ENCODE data around the gene RTN4RL1.
"Not testable (repeated sequence)": the region's sequence is repeated elsewhere in the genome, so short reads cannot be mapped to it uniquely, and the experiment has no call there.

RTN4RL1 gene

DNA sequence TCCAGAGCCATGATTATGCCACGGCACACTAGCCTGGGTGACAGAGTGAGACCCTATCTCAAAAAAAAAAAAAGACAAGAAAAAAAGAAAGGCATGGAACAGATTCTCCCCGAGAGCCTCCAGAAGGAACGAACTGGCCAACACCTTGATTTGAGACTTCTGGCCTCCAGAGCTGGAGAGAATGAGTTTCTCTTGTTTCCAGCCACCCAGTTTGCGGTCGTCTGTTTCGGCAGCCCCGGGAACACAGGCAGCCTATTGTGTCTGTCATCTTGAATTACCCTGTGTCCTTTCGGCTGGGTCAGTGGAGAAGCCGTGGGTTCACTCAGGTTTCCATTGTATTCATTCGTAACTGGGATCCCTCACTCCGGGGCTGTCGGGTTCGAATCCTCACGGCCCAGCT, 111.4 kb downstream of the RTN4RL1 start:
- no peak for DNase-seq

DNA sequence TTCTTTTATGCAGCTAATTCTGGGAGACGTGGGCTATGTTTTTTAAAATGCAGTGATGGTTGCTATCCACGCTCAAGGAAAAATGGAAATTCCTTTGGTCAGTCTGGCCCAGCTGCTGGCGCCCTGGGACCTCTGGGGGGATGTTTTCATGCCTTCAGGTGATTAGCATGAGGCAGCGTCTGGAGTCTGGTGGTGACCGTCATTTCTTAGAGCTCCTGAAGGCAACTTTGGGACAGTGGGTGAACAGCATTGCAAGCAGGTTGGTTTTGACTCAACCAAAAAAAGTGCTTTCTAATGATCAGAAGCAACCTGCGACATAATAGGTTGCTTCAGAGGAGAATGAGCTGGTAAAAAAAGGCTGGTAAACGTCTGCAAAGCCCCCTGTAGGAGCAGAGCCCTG, 113.0 kb downstream of the RTN4RL1 start:
- no peak for DNase-seq

GRCh38 chr17:1909985-1910384, 115.1 kb downstream of the RTN4RL1 start:
- DNase-seq = no peak

GRCh38 chr17:1908699-1909309, 116.3 kb downstream of the RTN4RL1 start:
- peak; percentile 79 for DNase-seq

GRCh38 chr17:1907909-1908698, 117.0 kb downstream of the RTN4RL1 start:
- DNase-seq = no peak

GRCh38 chr17:1907216-1907631, 117.9 kb downstream of the RTN4RL1 start:
- no peak for DNase-seq

- no peak for DNase-seq
Observed at GRCh38 chr17:1906662-1907101, 118.5 kb downstream of the RTN4RL1 start.

DNA sequence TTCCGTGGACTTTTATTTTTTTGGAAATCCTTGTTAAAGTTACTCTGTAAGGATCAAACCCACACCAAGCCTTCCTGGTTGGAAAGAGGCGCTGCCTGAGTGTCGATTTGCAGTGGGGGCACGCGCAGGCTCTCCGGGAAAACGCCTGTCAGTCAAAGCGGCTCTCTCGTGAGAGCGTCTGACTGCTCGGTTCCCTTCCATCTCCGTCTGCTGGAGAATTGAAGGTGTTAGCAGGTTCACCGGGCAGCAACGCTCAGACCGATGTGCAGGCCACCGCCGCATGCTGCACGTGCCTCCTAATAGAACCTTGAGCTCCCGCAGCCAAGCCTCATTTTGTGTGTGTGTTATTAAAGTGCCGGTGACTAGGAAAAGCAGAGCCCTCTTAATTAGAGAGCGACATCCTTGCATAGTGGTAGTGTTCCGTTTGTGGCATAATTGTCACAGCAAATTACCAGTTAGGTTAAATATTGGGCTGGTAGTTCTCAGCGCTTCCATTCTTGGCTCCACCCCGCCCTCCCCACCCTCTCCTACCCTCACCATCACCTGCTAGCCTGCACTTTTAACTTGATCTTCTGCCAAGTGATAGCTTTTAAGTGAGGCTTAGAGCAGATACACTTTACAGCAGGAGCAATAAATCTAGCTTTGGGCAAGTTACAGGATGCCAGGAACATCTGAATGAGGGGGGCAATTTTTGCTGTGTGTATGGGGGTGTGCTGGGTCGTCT, 119.8 kb downstream of the RTN4RL1 start:
- DNase-seq = no peak

GRCh38 chr17:1904273-1905182, 120.6 kb downstream of the RTN4RL1 start:
- no peak for DNase-seq

GRCh38 chr17:1899403-1900000, 125.6 kb downstream of the RTN4RL1 start:
- no peak for DNase-seq

GRCh38 chr17:1898872-1899271, 126.3 kb downstream of the RTN4RL1 start:
- no peak for DNase-seq

GRCh38 chr17:1898332-1898731, 126.8 kb downstream of the RTN4RL1 start:
- DNase-seq = no peak

DNA sequence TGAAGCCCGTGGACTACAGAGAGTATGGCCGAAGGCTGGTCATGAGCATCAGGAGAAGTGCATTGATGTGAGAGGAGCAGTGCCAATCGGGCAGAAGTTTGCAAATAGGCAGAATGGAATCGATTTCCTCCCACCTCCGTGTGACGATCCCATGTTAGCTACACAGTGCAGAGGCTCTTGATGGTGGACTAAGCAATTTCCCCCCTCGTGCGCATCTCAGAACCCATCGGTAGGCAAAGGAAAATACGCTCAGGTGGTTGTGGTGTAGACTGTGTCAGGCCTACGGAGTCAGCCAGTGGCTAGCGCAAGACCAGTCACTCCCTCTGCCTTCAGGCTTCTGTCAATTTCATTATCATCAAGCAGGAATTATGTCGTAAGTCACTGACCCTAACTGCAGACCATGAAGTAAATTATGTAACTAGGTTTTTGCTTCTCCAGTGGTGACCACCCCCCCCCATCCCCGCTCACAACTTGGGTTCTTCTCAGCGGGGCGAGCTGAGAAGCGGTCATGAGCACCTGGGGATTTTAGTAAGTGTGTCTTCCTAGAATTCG, 128.0 kb downstream of the RTN4RL1 start:
- DNase-seq = no peak

GRCh38 chr17:1896243-1897104, 128.7 kb downstream of the RTN4RL1 start:
- no peak for DNase-seq

DNA sequence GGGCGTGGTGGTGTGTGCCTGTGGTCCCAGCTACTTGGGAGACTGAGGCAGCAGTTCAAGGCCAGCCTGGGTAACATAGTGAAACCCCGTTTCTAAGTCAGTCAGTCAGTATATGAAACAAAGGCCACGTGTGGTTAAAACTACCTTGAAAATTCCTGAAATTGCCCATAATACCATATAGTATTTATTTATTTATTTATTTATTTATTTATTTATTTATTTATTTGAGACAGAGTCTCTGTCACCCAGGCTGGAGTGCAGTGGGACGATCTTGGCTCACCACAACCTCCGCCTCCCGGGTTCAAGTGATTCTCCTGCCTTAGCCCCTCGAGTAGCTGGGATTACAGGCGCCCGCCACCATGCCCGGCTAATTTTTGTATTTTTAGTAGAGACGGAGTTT, 129.7 kb downstream of the RTN4RL1 start:
- not testable (repeated sequence) for DNase-seq

DNA sequence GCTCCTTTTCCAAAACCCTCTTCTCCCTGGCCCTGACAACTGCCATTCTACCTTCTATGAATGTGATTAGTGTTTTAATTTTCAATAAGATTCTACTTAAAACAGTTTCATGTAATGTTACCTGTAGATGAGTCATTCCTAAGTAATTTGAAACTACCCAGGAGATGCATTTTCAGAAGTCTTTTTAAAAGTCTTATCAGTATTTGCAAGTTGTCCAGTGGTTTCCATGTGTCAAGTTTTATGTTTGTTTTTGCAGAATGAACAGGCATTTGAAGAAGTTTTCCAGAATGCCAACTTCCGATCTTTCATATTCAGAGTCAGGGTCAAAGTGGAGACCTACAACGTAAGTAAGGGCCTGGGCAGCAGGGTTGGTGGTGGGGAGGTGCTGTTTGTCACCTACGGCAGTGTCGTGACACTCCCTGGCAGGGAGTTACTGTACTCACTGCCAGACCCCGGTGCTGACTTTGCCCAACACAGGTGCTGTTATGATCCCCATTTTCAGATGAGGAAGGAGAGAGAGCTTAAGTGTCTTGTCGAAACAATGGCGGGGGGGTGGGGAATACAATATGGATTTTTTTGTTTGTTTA, 130.3 kb downstream of the RTN4RL1 start:
- no peak for DNase-seq

DNA sequence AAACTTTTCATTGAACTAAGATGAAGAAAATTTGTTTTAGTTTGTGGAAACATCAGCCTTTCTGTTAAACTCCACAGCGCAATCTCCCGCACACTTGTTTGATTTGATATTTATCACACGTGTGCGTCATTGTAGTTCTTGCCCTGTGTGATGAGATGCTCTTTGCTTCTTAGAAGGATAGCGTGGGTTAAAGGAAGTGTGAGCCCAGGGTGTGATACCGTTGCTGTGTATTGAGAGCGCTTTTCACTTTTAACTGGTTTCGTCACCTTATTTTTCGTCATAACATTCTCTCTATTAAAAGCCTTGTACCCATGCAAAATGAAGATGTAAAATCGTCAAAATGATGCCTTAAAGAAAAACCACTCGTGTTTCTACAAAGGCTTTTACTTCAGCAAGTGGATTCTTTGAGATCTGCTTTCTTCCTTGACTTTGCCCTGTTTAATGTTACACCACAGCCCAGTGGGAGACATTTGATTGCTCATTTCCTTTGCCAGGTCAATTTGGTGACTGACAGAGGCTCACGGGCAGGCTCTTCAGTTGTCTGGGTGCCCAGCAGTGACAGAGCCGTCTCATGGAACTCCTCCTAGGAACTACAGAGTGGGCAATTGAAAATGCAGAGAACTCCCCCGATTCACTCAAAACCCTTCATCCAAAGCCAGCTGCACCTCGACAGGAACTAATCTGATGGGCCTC, 134.2 kb downstream of the RTN4RL1 start:
- no peak for DNase-seq

- DNase-seq = no peak
Observed at GRCh38 chr17:1888741-1889140, 136.4 kb downstream of the RTN4RL1 start.

Measured in right forelimb (tissue), 1 donor.